H9 (cell line): ENCODE measurements around the gene BSPH1. TPM values are rescaled to one million over a fixed set of nuclear protein-coding genes. Genes with fewer than 3 reads are reported as not detected.

Source experiments
- DNase-seq: peaks from one replicate; pipeline ENCODE4 v3.0.0-alpha.2; 2017
- H2AFZ ChIP-seq: one replicate; pipeline ENCODE4 v1.6.1; 2013; ENCODE audit warnings: mild to moderate bottlenecking, low read length, control low read depth, moderate library complexity
- H2AK5ac ChIP-seq: 2 replicates; pipeline ENCODE4 v1.6.1; 2013; ENCODE audit warnings: low read length, control low read depth, mixed read lengths; ENCODE audit not compliant: insufficient read length
- H2BK120ac ChIP-seq: one replicate; pipeline ENCODE4 v1.6.1; 2013; ENCODE audit warnings: low read depth, mild to moderate bottlenecking, low read length, control low read depth, inconsistent platforms; ENCODE audit not compliant: poor library complexity, severe bottlenecking
- H2BK12ac ChIP-seq: 2 replicates; pipeline ENCODE4 v1.6.1; 2013; ENCODE audit warnings: low read length, control low read depth, mixed read lengths, low read depth; ENCODE audit not compliant: insufficient read length
- H2BK15ac ChIP-seq: 2 replicates; pipeline ENCODE4 v1.6.1; 2013; ENCODE audit warnings: low read depth, low read length, control low read depth
- H2BK20ac ChIP-seq: one replicate; pipeline ENCODE4 v1.6.1; 2013; ENCODE audit warnings: low read depth, mild to moderate bottlenecking, low read length, control low read depth, inconsistent platforms; ENCODE audit not compliant: poor library complexity, severe bottlenecking
- H2BK5ac ChIP-seq: 2 replicates; pipeline ENCODE4 v1.6.1; 2013; ENCODE audit warnings: low read length, control low read depth, mixed read lengths; ENCODE audit not compliant: insufficient read length
- H3K14ac ChIP-seq: 2 replicates; pipeline ENCODE4 v1.6.1; 2013; ENCODE audit warnings: low read length, control low read depth; ENCODE audit not compliant: insufficient read depth
- H3K18ac ChIP-seq: 2 replicates; pipeline ENCODE4 v1.6.1; 2013; ENCODE audit warnings: low read depth, mild to moderate bottlenecking, mixed read lengths, low read length, control low read depth; ENCODE audit not compliant: insufficient read length
- H3K23ac ChIP-seq: 2 replicates; pipeline ENCODE4 v1.6.1; 2013; ENCODE audit warnings: low read length, control low read depth, mixed read lengths, low read depth; ENCODE audit not compliant: insufficient read length
- H3K23me2 ChIP-seq: 2 replicates; pipeline ENCODE4 v1.6.1; 2013; ENCODE audit warnings: low read depth, mild to moderate bottlenecking, mixed read lengths, low read length, control low read depth; ENCODE audit not compliant: insufficient read length, poor library complexity, severe bottlenecking
- H3K27ac ChIP-seq: 2 replicates; pipeline ENCODE4 v1.5.1; 2013; ENCODE audit warnings: low read length, control low read depth, mixed read lengths, low read depth; ENCODE audit not compliant: insufficient read length
- H3K27me3 ChIP-seq: 2 replicates; pipeline ENCODE4 v1.6.1; 2013; ENCODE audit warnings: low read length, control low read depth, inconsistent platforms; ENCODE audit not compliant: insufficient read depth
- H3K4ac ChIP-seq: 2 replicates; pipeline ENCODE4 v1.6.1; 2013; ENCODE audit warnings: low read depth, mild to moderate bottlenecking, control low read depth, inconsistent platforms, low read length, moderate library complexity
- H3K4me1 ChIP-seq: 2 replicates; pipeline ENCODE4 v1.6.1; 2013; ENCODE audit warnings: low read length, control low read depth, inconsistent platforms; ENCODE audit not compliant: insufficient read depth
- H3K4me2 ChIP-seq: 2 replicates; pipeline ENCODE4 v1.6.1; 2013; ENCODE audit warnings: low read length, control low read depth, mixed read lengths; ENCODE audit not compliant: insufficient read length, insufficient read depth
- H3K56ac ChIP-seq: 2 replicates; pipeline ENCODE4 v1.6.1; 2013; ENCODE audit warnings: low read depth, mild to moderate bottlenecking, mixed read lengths, low read length, control low read depth; ENCODE audit not compliant: insufficient read length
- H3K79me1 ChIP-seq: 2 replicates; pipeline ENCODE4 v1.6.1; 2013; ENCODE audit warnings: low read depth, mild to moderate bottlenecking, moderate library complexity, low read length, control low read depth, inconsistent platforms; ENCODE audit not compliant: insufficient read depth, poor library complexity, severe bottlenecking
- H3K79me2 ChIP-seq: 2 replicates; pipeline ENCODE4 v1.6.1; 2013; ENCODE audit warnings: low read length, control low read depth, inconsistent platforms; ENCODE audit not compliant: insufficient read depth
- H3K9ac ChIP-seq: 2 replicates; pipeline ENCODE4 v1.6.1; 2013; ENCODE audit warnings: low read length, control low read depth, mixed read lengths; ENCODE audit not compliant: insufficient read length; ENCODE audit errors: extremely low read depth
- H3K9me3 ChIP-seq: one replicate; pipeline ENCODE4 v1.6.1; 2013; ENCODE audit warnings: low read depth, low read length, inconsistent platforms; ENCODE audit not compliant: control insufficient read depth
- H3T11ph ChIP-seq: one replicate; pipeline ENCODE4 v1.6.1; 2013; ENCODE audit warnings: mild to moderate bottlenecking, low read length, control low read depth, inconsistent platforms
- H4K20me1 ChIP-seq: one replicate; pipeline ENCODE4 v1.6.1; 2013; ENCODE audit not compliant: control insufficient read depth, insufficient read length, insufficient read depth
- H4K5ac ChIP-seq: 2 replicates; pipeline ENCODE4 v1.6.1; 2013; ENCODE audit warnings: low read depth, mild to moderate bottlenecking, mixed read lengths, low read length, control low read depth; ENCODE audit not compliant: insufficient read length
- H4K8ac ChIP-seq: replicated peaks from 2 replicates; pipeline ENCODE4 v1.6.1; 2013; ENCODE audit warnings: low read length, control low read depth, mixed read lengths, low read depth; ENCODE audit not compliant: insufficient read length
- H4K91ac ChIP-seq: 2 replicates; pipeline ENCODE4 v1.6.1; 2013; ENCODE audit warnings: low read depth, mild to moderate bottlenecking, moderate library complexity, mixed read lengths, low read length, control low read depth; ENCODE audit not compliant: insufficient read length
- H3K27ac Mint-ChIP-seq, 3 experiments: 2 replicates in 2 of 3; 3 replicates in 1 of 3; pipeline ENCODE4 v1.8.0; 2020 to 2021; ENCODE audit warnings: mixed read lengths in 3 of 3, mild to moderate bottlenecking in 1 of 3, moderate library complexity in 1 of 3
- H3K27me3 Mint-ChIP-seq: 2 replicates; pipeline ENCODE4 v1.8.0; 2021; ENCODE audit warnings: low read depth, mild to moderate bottlenecking, moderate library complexity, mixed read lengths
- H3K36me3 Mint-ChIP-seq, 3 experiments: 2 replicates in 2 of 3; 3 replicates in 1 of 3; pipeline ENCODE4 v1.8.0; 2020 to 2021; ENCODE audit warnings: low read depth in 3 of 3, mixed read lengths in 3 of 3; ENCODE audit not compliant: insufficient read depth in 1 of 3
- H3K4me1 Mint-ChIP-seq, 2 experiments: 2 replicates each; pipeline ENCODE4 v1.8.0; 2020; ENCODE audit warnings: mixed read lengths in 2 of 2
- H3K4me3 Mint-ChIP-seq, 2 experiments: 2 replicates in 1 of 2; 3 replicates in 1 of 2; pipeline ENCODE4 v1.8.0; 2020 to 2021; ENCODE audit warnings: mild to moderate bottlenecking in 2 of 2, mixed read lengths in 2 of 2, moderate library complexity in 1 of 2
- H3K9me3 Mint-ChIP-seq, 2 experiments: 2 replicates in 1 of 2; 3 replicates in 1 of 2; pipeline ENCODE4 v1.8.0; 2020; ENCODE audit warnings: mild to moderate bottlenecking in 2 of 2, mixed read lengths in 2 of 2, moderate library complexity in 1 of 2
- WGBS: extraction: QIAGEN DNeasy Blood & Tissue Kit; methylation state at CpG from one replicate; pipeline ENCODE4 v1.1.7; 2013; ENCODE audit warnings: missing lambda C conversion rate, low lambda C conversion rate, mixed read lengths; ENCODE audit not compliant: insufficient read length; ENCODE audit errors: extremely low coverage; 5-methylcytosine and 5-hydroxymethylcytosine counted together
- total RNA-seq: library from RNA; stranded (reverse); gene quantifications from 2 replicates; pipeline ENCODE4 v1.2.1, GENCODE V29; 2021
- TF ChIP-seq, protein P1 (sequence below): fragments of 200-600 bp; sonication (generic); conservative IDR thresholded peaks from 3 replicates; pipeline ENCODE4 v1.8.0; 2021; ENCODE audit warnings: antibody characterized with exemption, mild to moderate bottlenecking

The BSPH1 gene
- total RNA-seq, 1 experiment from 2014 or later = not detected

DNA sequence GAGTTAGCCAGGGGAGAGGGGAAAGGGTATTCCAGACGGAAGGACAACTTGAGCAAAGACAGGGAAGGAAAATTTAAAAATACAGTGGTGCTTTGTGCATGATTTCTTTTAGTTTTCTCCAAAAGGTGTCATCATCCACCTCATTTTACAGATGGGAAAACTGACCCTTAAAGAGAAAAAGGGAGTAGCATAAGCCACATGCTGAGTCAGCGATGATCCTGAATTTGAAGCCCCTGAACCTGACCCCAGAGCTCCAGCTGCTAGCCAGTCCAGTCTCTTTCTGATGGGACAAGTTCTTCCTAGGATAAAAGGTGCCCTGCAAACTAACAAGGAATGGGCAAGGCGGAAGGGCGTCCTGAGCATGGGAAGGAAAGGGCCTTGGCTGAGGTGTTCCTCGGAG is 41.6 kb upstream of the BSPH1 start:
- Histone ChIP-seq H3K9me3 (no peaks in the 10 kb centered on the region), H2BK12ac (no peak overlapping the region), H3T11ph (no peak overlapping the region), H3K23ac (no peak overlapping the region), H3K4me1 (no peaks in the 10 kb centered on the region), H3K4ac (no peak overlapping the region), H4K8ac (no peak overlapping the region), H2BK20ac (no peak overlapping the region), H3K56ac (no peak overlapping the region), H2BK120ac (no peak overlapping the region), H3K23me2 (no peaks in the 10 kb centered on the region), H3K14ac (no peak overlapping the region), H2AFZ (no peak overlapping the region), H3K79me2 (no peaks in the 10 kb centered on the region), H4K91ac (no peak overlapping the region), H2AK5ac (no peak overlapping the region), H4K20me1 (no peaks in the 10 kb centered on the region), H3K27me3 (no peaks in the 10 kb centered on the region; the same call in 1 of the 2 replicates), H3K27ac (no peak overlapping the region), H2BK5ac (no peak overlapping the region), H3K4me2 (no peak overlapping the region), H4K5ac (no peak overlapping the region), H2BK15ac (no peak overlapping the region), H3K9ac (no peak overlapping the region), H3K18ac (no peak overlapping the region), H3K79me1 (no peaks in the 10 kb centered on the region)
- H3K4me3 Mint-ChIP-seq = no peak overlapping the region
- no peaks in the 10 kb centered on the region; a peak in 1 of 7 replicates for H3K36me3 Mint-ChIP-seq
- H3K27ac Mint-ChIP-seq = no peak overlapping the region
- peaks cover 8 to 9% of the 10 kb centered on the region in 2 experiments for H3K9me3 Mint-ChIP-seq
- TF ChIP-seq, protein P1, sequence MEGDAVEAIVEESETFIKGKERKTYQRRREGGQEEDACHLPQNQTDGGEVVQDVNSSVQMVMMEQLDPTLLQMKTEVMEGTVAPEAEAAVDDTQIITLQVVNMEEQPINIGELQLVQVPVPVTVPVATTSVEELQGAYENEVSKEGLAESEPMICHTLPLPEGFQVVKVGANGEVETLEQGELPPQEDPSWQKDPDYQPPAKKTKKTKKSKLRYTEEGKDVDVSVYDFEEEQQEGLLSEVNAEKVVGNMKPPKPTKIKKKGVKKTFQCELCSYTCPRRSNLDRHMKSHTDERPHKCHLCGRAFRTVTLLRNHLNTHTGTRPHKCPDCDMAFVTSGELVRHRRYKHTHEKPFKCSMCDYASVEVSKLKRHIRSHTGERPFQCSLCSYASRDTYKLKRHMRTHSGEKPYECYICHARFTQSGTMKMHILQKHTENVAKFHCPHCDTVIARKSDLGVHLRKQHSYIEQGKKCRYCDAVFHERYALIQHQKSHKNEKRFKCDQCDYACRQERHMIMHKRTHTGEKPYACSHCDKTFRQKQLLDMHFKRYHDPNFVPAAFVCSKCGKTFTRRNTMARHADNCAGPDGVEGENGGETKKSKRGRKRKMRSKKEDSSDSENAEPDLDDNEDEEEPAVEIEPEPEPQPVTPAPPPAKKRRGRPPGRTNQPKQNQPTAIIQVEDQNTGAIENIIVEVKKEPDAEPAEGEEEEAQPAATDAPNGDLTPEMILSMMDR = no peak
- no CpG with 5 or more reads among the region's 5 CpGs for WGBS
- peaks cover 9 to 19% of the 10 kb centered on the region in 2 experiments for H3K4me1 Mint-ChIP-seq
- no peak for DNase-seq
- H3K27me3 Mint-ChIP-seq = peaks cover 3% of the 10 kb centered on the region
